ENCODE data around the gene PGS1. TPM values are rescaled to one million over a fixed set of nuclear protein-coding genes. Genes with fewer than 3 reads are reported as not detected.

PGS1 gene
- total RNA-seq, 1 donor from 2014 or later, result 40.6 TPM

GRCh38 chr17:78390241-78391050 lies 12.0 kb downstream of the PGS1 start:
- TF ChIP-seq, protein P1, sequence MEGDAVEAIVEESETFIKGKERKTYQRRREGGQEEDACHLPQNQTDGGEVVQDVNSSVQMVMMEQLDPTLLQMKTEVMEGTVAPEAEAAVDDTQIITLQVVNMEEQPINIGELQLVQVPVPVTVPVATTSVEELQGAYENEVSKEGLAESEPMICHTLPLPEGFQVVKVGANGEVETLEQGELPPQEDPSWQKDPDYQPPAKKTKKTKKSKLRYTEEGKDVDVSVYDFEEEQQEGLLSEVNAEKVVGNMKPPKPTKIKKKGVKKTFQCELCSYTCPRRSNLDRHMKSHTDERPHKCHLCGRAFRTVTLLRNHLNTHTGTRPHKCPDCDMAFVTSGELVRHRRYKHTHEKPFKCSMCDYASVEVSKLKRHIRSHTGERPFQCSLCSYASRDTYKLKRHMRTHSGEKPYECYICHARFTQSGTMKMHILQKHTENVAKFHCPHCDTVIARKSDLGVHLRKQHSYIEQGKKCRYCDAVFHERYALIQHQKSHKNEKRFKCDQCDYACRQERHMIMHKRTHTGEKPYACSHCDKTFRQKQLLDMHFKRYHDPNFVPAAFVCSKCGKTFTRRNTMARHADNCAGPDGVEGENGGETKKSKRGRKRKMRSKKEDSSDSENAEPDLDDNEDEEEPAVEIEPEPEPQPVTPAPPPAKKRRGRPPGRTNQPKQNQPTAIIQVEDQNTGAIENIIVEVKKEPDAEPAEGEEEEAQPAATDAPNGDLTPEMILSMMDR (conservative IDR thresholded peaks at IDR 0.05; ENCODE audit: low read depth, low read length), result peak; percentile 16
- DNase-seq (ENCODE audit: low read depth), result no peak
- no peak overlapping the region for H3K4me3 ChIP-seq (ENCODE audit: low read depth, low read length)

- no peak overlapping the region for H3K4me3 ChIP-seq (ENCODE audit: low read depth, low read length)
- no peak for DNase-seq (ENCODE audit: low read depth)
- TF ChIP-seq, protein P1 (conservative IDR thresholded peaks at IDR 0.05; ENCODE audit: low read depth, low read length), result no peak
Observed at GRCh38 chr17:78391051-78391431, 12.6 kb downstream of the PGS1 start.

GRCh38 chr17:78391843-78392242 lies 13.4 kb downstream of the PGS1 start:
- TF ChIP-seq, protein P1 (conservative IDR thresholded peaks at IDR 0.05; ENCODE audit: low read depth, low read length), result no peak
- H3K4me3 ChIP-seq (ENCODE audit: low read depth, low read length), result no peak overlapping the region
- no peak for DNase-seq (ENCODE audit: low read depth)

- no peak for DNase-seq (ENCODE audit: low read depth)
- TF ChIP-seq, protein P1 (conservative IDR thresholded peaks at IDR 0.05; ENCODE audit: low read depth, low read length), result no peak
- no peak overlapping the region for H3K4me3 ChIP-seq (ENCODE audit: low read depth, low read length)
Observed at GRCh38 chr17:78392295-78392694, 13.8 kb downstream of the PGS1 start.

GRCh38 chr17:78393575-78393974 lies 15.1 kb downstream of the PGS1 start:
- TF ChIP-seq, protein P1 (conservative IDR thresholded peaks at IDR 0.05; ENCODE audit: low read depth, low read length), result no peak
- no peak for DNase-seq (ENCODE audit: low read depth)
- H3K4me3 ChIP-seq (ENCODE audit: low read depth, low read length), result no peak overlapping the region

GRCh38 chr17:78394209-78394608 lies 15.8 kb downstream of the PGS1 start:
- DNase-seq (ENCODE audit: low read depth), result no peak
- TF ChIP-seq, protein P1 (conservative IDR thresholded peaks at IDR 0.05; ENCODE audit: low read depth, low read length), result no peak
- H3K4me3 ChIP-seq (ENCODE audit: low read depth, low read length), result no peak overlapping the region

DNA sequence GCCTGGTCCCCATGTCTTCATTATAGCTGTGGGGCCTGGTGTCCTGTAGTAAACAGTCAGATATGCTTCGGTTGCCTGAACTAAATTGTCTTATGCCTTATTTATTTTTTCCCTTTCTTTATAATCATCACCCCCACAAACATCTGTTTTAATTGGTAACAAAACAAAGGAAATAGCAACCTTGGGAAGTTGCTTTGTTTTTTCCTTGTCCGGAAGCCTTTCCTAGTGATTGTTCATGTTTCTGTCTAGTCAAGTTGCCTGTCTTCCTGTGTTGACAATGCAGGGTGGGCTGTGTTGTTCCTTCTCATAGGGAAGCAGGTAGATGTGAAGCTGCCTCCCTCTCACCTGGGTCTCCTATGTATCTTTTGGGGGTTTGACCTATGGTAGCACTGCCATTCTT lies 16.7 kb downstream of the PGS1 start:
- no peak overlapping the region for H3K4me3 ChIP-seq (ENCODE audit: low read depth, low read length)
- DNase-seq (ENCODE audit: low read depth), result no peak
- TF ChIP-seq, protein P1 (conservative IDR thresholded peaks at IDR 0.05; ENCODE audit: low read depth, low read length), result no peak

Measured in epithelial cell of proximal tubule (primary cell).